ENCODE data around the gene TMEM169. TPM values are rescaled to one million over a fixed set of nuclear protein-coding genes. Genes with fewer than 3 reads are reported as not detected.

The TMEM169 gene
- total and polyA plus RNA-seq, 2 donors (not counting 1 experiment from before 2014, with no cell fraction given), result 0.28 to 0.84 TPM

DNA sequence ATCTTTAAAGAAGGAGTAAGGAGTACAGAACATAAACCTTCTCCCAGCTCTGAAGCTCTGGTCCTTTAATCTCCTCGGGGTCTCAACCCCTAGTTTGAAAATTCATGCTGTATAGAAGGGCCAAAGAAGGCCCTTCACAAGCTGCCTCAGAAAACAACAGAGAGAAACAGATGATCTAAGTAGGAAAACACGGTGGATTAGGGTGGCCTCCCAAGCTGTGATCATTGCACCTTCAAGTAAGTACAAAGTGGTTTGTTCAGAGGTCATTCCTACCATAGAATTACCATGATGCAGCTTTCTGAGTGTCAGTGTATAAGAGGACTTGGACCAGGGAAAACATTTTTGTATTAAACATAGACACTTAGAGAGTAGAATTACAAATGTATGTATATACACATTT, 10.9 kb downstream of the TMEM169 start:
- Histone ChIP-seq H2AFZ (ENCODE audit: insufficient read depth, low read depth, low read length, poor library complexity, severe bottlenecking) (no peak overlapping the region), H3K9ac (ENCODE audit: low read length) (no peak overlapping the region), H3K27me3 (replicated peaks in 1 of 4; ENCODE audit: control extremely low read depth in 1 of 4, control insufficient read depth in 3 of 4, insufficient read depth in 4 of 4, low read length in 3 of 4) (no peaks in the 10 kb centered on the region), H3K27ac (ENCODE audit: low read length in 2 of 2) (no peak overlapping the region), H3K36me3 (replicated peaks in 1 of 2; ENCODE audit: control extremely low read depth in 1 of 2, control insufficient read depth in 1 of 2, extremely low read depth in 1 of 2, insufficient read depth in 2 of 2, low read length in 1 of 2) (no peaks in the 10 kb centered on the region), H3K79me2 (ENCODE audit: control insufficient read depth, insufficient read depth, low read length) (peaks cover 1% of the 10 kb centered on the region), H3K4me3 (ENCODE audit: control extremely low read depth in 1 of 5, extremely low read depth in 1 of 5, insufficient read depth in 1 of 5, low read depth in 2 of 5, low read length in 4 of 5) (no peak overlapping the region), H4K20me1 (ENCODE audit: control insufficient read depth, insufficient read depth, low read length, poor library complexity, severe bottlenecking) (no peaks in the 10 kb centered on the region), H3K4me1 (ENCODE audit: control insufficient read depth in 2 of 2, insufficient read depth in 2 of 2, low read length in 2 of 2) (no peaks in the 10 kb centered on the region), H3K4me2 (replicated peaks; ENCODE audit: low read depth, low read length, poor library complexity, severe bottlenecking) (no peak overlapping the region), H3K9me3 (ENCODE audit: control extremely low read depth in 1 of 3, control insufficient read depth in 2 of 3, insufficient read depth in 1 of 3, low read length in 2 of 3) (no peaks in the 10 kb centered on the region)
- Mint-ChIP-seq H3K27me3 (peaks cover 9% of the 10 kb centered on the region), H3K27ac (no peak overlapping the region), H3K4me3 (no peak overlapping the region), H3K4me1 (no peaks in the 10 kb centered on the region), H3K9me3 (ENCODE audit: insufficient read depth) (no peaks in the 10 kb centered on the region)
- ChIA-PET CTCF (no interaction called here), POLR2A (no interaction called here)
- intact Hi-C loops (cut with micrococcal nuclease), result no loop called here
- 100% methylated on average over 1 of the region's 2 CpGs for WGBS (ENCODE audit: insufficient coverage)
- TF ChIP-seq, protein P1, sequence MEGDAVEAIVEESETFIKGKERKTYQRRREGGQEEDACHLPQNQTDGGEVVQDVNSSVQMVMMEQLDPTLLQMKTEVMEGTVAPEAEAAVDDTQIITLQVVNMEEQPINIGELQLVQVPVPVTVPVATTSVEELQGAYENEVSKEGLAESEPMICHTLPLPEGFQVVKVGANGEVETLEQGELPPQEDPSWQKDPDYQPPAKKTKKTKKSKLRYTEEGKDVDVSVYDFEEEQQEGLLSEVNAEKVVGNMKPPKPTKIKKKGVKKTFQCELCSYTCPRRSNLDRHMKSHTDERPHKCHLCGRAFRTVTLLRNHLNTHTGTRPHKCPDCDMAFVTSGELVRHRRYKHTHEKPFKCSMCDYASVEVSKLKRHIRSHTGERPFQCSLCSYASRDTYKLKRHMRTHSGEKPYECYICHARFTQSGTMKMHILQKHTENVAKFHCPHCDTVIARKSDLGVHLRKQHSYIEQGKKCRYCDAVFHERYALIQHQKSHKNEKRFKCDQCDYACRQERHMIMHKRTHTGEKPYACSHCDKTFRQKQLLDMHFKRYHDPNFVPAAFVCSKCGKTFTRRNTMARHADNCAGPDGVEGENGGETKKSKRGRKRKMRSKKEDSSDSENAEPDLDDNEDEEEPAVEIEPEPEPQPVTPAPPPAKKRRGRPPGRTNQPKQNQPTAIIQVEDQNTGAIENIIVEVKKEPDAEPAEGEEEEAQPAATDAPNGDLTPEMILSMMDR (IDR thresholded peaks at IDR 0.05), result no peak
- no peak for TF ChIP-seq EZH2 (IDR thresholded peaks at IDR 0.05; ENCODE audit: borderline replicate concordance, insufficient read depth, low read depth, low read length, poor library complexity, severe bottlenecking)
- ATAC-seq (ENCODE audit: low read depth), result no peak
- DNase-seq, result no peak

DNA sequence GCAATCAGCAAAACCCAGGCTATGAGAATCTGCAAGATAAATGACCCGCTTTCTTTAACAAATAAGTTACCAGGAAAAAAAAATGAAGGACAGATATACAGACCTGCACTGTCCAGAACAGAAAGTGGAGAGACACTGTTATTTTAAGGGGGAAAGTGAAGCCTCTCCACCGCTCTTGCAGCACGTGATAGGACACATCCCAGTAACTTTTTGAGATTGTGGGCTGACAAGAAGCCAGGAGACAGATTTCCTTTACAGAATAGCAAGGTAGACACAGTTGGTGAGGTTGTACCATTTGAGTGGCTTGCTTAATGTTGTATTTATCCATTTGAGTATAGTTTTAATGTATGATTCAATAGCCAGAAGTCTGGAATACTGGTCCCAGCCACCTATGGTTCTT, 13.0 kb downstream of the TMEM169 start:
- Mint-ChIP-seq H3K27ac (no peak overlapping the region), H3K9me3 (ENCODE audit: insufficient read depth) (no peaks in the 10 kb centered on the region), H3K4me3 (no peak overlapping the region), H3K27me3 (peaks cover 8% of the 10 kb centered on the region), H3K4me1 (no peaks in the 10 kb centered on the region)
- Histone ChIP-seq H3K4me3 (ENCODE audit: control extremely low read depth in 1 of 5, extremely low read depth in 1 of 5, insufficient read depth in 1 of 5, low read depth in 2 of 5, low read length in 4 of 5) (no peak overlapping the region), H3K27ac (ENCODE audit: low read length in 2 of 2) (no peak overlapping the region), H3K9me3 (ENCODE audit: control extremely low read depth in 1 of 3, control insufficient read depth in 2 of 3, insufficient read depth in 1 of 3, low read length in 2 of 3) (no peaks in the 10 kb centered on the region), H2AFZ (ENCODE audit: insufficient read depth, low read depth, low read length, poor library complexity, severe bottlenecking) (no peak overlapping the region), H3K27me3 (replicated peaks in 1 of 4; ENCODE audit: control extremely low read depth in 1 of 4, control insufficient read depth in 3 of 4, insufficient read depth in 4 of 4, low read length in 3 of 4) (no peaks in the 10 kb centered on the region), H4K20me1 (ENCODE audit: control insufficient read depth, insufficient read depth, low read length, poor library complexity, severe bottlenecking) (no peaks in the 10 kb centered on the region), H3K9ac (ENCODE audit: low read length) (no peak overlapping the region), H3K4me2 (replicated peaks; ENCODE audit: low read depth, low read length, poor library complexity, severe bottlenecking) (no peak overlapping the region), H3K36me3 (replicated peaks in 1 of 2; ENCODE audit: control extremely low read depth in 1 of 2, control insufficient read depth in 1 of 2, extremely low read depth in 1 of 2, insufficient read depth in 2 of 2, low read length in 1 of 2) (peaks cover 0 to under 1% of the 10 kb centered on the region in 2 experiments), H3K79me2 (ENCODE audit: control insufficient read depth, insufficient read depth, low read length) (peaks cover 5% of the 10 kb centered on the region), H3K4me1 (ENCODE audit: control insufficient read depth in 2 of 2, insufficient read depth in 2 of 2, low read length in 2 of 2) (no peaks in the 10 kb centered on the region)
- ChIA-PET CTCF (interaction anchor here (0.6 kb wide), 1 partner anchor 16 kb away, joined by 7 read pairs; no protein-coding TSS in a partner anchor), POLR2A (no interaction called here)
- WGBS (ENCODE audit: insufficient coverage), result 90% methylated on average over 2 of the region's 3 CpGs
- no peak for DNase-seq
- no peak for TF ChIP-seq EZH2 (IDR thresholded peaks at IDR 0.05; ENCODE audit: borderline replicate concordance, insufficient read depth, low read depth, low read length, poor library complexity, severe bottlenecking)
- TF ChIP-seq, protein P1 (IDR thresholded peaks at IDR 0.05), result no peak
- intact Hi-C loops (cut with micrococcal nuclease), result no loop called here
- no peak for ATAC-seq (ENCODE audit: low read depth)
